Stimulated activated memory B cell treated with anti-CD40 and anti-IgM and Interleukin-4, amounts not matched to agents 10 μg/mL and 1 μg/mL and 100 μg/mL, for 72 hours (primary cell): ENCODE results near the gene RALBP1.
A peak's percentile ranks its signal among the peaks of the same experiment; 100 is the strongest.

ENCODE experiments used
- ATAC-seq: fragments of 150-1000 bp; cut with Tn5 transposase; 2 replicates; pipeline ENCODE4 v1.10.0; 2021
- H3K27ac Mint-ChIP-seq: one replicate; pipeline ENCODE4 v1.8.0; 2022; ENCODE audit warnings: mild to moderate bottlenecking, mixed read lengths
- H3K27me3 Mint-ChIP-seq: one replicate; pipeline ENCODE4 v1.8.0; 2022; ENCODE audit warnings: mixed read lengths
- H3K36me3 Mint-ChIP-seq: one replicate; pipeline ENCODE4 v1.8.0; 2022; ENCODE audit warnings: mixed read lengths
- H3K4me1 Mint-ChIP-seq: one replicate; pipeline ENCODE4 v1.8.0; 2022; ENCODE audit warnings: mixed read lengths
- H3K4me3 Mint-ChIP-seq: one replicate; pipeline ENCODE4 v1.8.0; 2022; ENCODE audit warnings: mild to moderate bottlenecking, moderate library complexity, mixed read lengths
- H3K9me3 Mint-ChIP-seq: one replicate; pipeline ENCODE4 v1.8.0; 2022; ENCODE audit warnings: mixed read lengths

The RALBP1 gene

GRCh38 chr18:9517869-9518268, 42.6 kb downstream of the RALBP1 start:
- Mint-ChIP-seq H3K4me1 (no peaks in the 10 kb centered on the region), H3K36me3 (peaks cover 26% of the 10 kb centered on the region), H3K9me3 (no peaks in the 10 kb centered on the region), H3K27ac (no peak overlapping the region), H3K27me3 (no peaks in the 10 kb centered on the region), H3K4me3 (no peak overlapping the region)
- ATAC-seq = no peak

GRCh38 chr18:9519399-9519798, 44.1 kb downstream of the RALBP1 start:
- Mint-ChIP-seq H3K36me3 (peaks cover 29% of the 10 kb centered on the region), H3K9me3 (no peaks in the 10 kb centered on the region), H3K27me3 (no peaks in the 10 kb centered on the region), H3K4me1 (no peaks in the 10 kb centered on the region), H3K4me3 (no peak overlapping the region), H3K27ac (no peak overlapping the region)
- ATAC-seq = no peak

- Mint-ChIP-seq H3K4me3 (no peak overlapping the region), H3K27me3 (no peaks in the 10 kb centered on the region), H3K9me3 (no peaks in the 10 kb centered on the region), H3K4me1 (no peaks in the 10 kb centered on the region), H3K27ac (no peak overlapping the region), H3K36me3 (peaks cover 38% of the 10 kb centered on the region)
- no peak for ATAC-seq
These were observed 45.4 kb downstream of the RALBP1 start for GRCh38 chr18:9520666-9521065.

- H3K27ac Mint-ChIP-seq = no peak overlapping the region
- H3K4me1 Mint-ChIP-seq = no peaks in the 10 kb centered on the region
- ATAC-seq = no peak
- H3K4me3 Mint-ChIP-seq = no peak overlapping the region
- H3K9me3 Mint-ChIP-seq = no peaks in the 10 kb centered on the region
- H3K36me3 Mint-ChIP-seq = peaks cover 39% of the 10 kb centered on the region
- H3K27me3 Mint-ChIP-seq = no peaks in the 10 kb centered on the region
These were observed 46.5 kb downstream of the RALBP1 start for GRCh38 chr18:9521770-9522169.

GRCh38 chr18:9522952-9523351, 47.6 kb downstream of the RALBP1 start:
- ATAC-seq = no peak
- Mint-ChIP-seq H3K36me3 (peaks cover 43% of the 10 kb centered on the region), H3K4me1 (no peaks in the 10 kb centered on the region), H3K4me3 (no peak overlapping the region), H3K27ac (no peak overlapping the region), H3K27me3 (no peaks in the 10 kb centered on the region), H3K9me3 (no peaks in the 10 kb centered on the region)

GRCh38 chr18:9526458-9526857, 51.1 kb downstream of the RALBP1 start:
- no peak overlapping the region for H3K27ac Mint-ChIP-seq
- no peaks in the 10 kb centered on the region for H3K27me3 Mint-ChIP-seq
- H3K36me3 Mint-ChIP-seq = peaks cover 68% of the 10 kb centered on the region
- ATAC-seq = no peak
- no peak overlapping the region for H3K4me3 Mint-ChIP-seq
- no peaks in the 10 kb centered on the region for H3K9me3 Mint-ChIP-seq
- H3K4me1 Mint-ChIP-seq = no peaks in the 10 kb centered on the region

GRCh38 chr18:9530226-9531009, 55.1 kb downstream of the RALBP1 start:
- H3K27me3 Mint-ChIP-seq = no peaks in the 10 kb centered on the region
- H3K27ac Mint-ChIP-seq = no peak overlapping the region
- no peaks in the 10 kb centered on the region for H3K4me1 Mint-ChIP-seq
- no peaks in the 10 kb centered on the region for H3K9me3 Mint-ChIP-seq
- H3K4me3 Mint-ChIP-seq = no peak overlapping the region
- peaks cover 76% of the 10 kb centered on the region for H3K36me3 Mint-ChIP-seq
- ATAC-seq = no peak

- H3K4me1 Mint-ChIP-seq = no peaks in the 10 kb centered on the region
- H3K9me3 Mint-ChIP-seq = no peaks in the 10 kb centered on the region
- H3K36me3 Mint-ChIP-seq = peaks cover 83% of the 10 kb centered on the region
- ATAC-seq = no peak
- no peak overlapping the region for H3K4me3 Mint-ChIP-seq
- H3K27ac Mint-ChIP-seq = no peak overlapping the region
- H3K27me3 Mint-ChIP-seq = no peaks in the 10 kb centered on the region
These were observed 56.6 kb downstream of the RALBP1 start for GRCh38 chr18:9531791-9532410.

GRCh38 chr18:9534844-9535243, 59.5 kb downstream of the RALBP1 start:
- H3K27ac Mint-ChIP-seq = no peak overlapping the region
- H3K27me3 Mint-ChIP-seq = no peaks in the 10 kb centered on the region
- H3K9me3 Mint-ChIP-seq = no peaks in the 10 kb centered on the region
- H3K4me3 Mint-ChIP-seq = no peak overlapping the region
- H3K36me3 Mint-ChIP-seq = peaks cover 70% of the 10 kb centered on the region
- no peaks in the 10 kb centered on the region for H3K4me1 Mint-ChIP-seq
- ATAC-seq = no peak

- Mint-ChIP-seq H3K27ac (no peak overlapping the region), H3K36me3 (peaks cover 70% of the 10 kb centered on the region)
These were observed 60.2 kb downstream of the RALBP1 start for GRCh38 chr18:9535430-9535991.

GRCh38 chr18:9536354-9537152, 61.2 kb downstream of the RALBP1 start:
- Mint-ChIP-seq H3K27me3 (no peaks in the 10 kb centered on the region), H3K4me3 (no peak overlapping the region), H3K4me1 (no peaks in the 10 kb centered on the region), H3K27ac (no peak overlapping the region), H3K9me3 (no peaks in the 10 kb centered on the region), H3K36me3 (peaks cover 63% of the 10 kb centered on the region)
- no peak for ATAC-seq

More at GRCh38 chr18:9535430-9535991, 60.2 kb downstream of the RALBP1 start:
- H3K27me3 Mint-ChIP-seq = no peaks in the 10 kb centered on the region
- H3K9me3 Mint-ChIP-seq = no peaks in the 10 kb centered on the region
- no peaks in the 10 kb centered on the region for H3K4me1 Mint-ChIP-seq
- no peak for ATAC-seq
- no peak overlapping the region for H3K4me3 Mint-ChIP-seq

- Mint-ChIP-seq H3K9me3 (no peaks in the 10 kb centered on the region), H3K27me3 (no peaks in the 10 kb centered on the region), H3K4me3 (no peak overlapping the region), H3K27ac (no peak overlapping the region), H3K36me3 (peaks cover 55% of the 10 kb centered on the region), H3K4me1 (no peaks in the 10 kb centered on the region)
- no peak for ATAC-seq
These were observed 62.4 kb downstream of the RALBP1 start for GRCh38 chr18:9537677-9538076.

- peaks cover 6% of the 10 kb centered on the region for H3K4me1 Mint-ChIP-seq
- no peak overlapping the region for H3K4me3 Mint-ChIP-seq
- peaks cover 42% of the 10 kb centered on the region for H3K36me3 Mint-ChIP-seq
- no peaks in the 10 kb centered on the region for H3K9me3 Mint-ChIP-seq
- no peaks in the 10 kb centered on the region for H3K27me3 Mint-ChIP-seq
- ATAC-seq = no peak
- H3K27ac Mint-ChIP-seq = no peak overlapping the region
These were observed 64.0 kb downstream of the RALBP1 start for GRCh38 chr18:9539283-9539682.

- H3K9me3 Mint-ChIP-seq = no peaks in the 10 kb centered on the region
- H3K4me1 Mint-ChIP-seq = peaks cover 6% of the 10 kb centered on the region
- H3K4me3 Mint-ChIP-seq = no peak overlapping the region
- peaks cover 36% of the 10 kb centered on the region for H3K36me3 Mint-ChIP-seq
- H3K27ac Mint-ChIP-seq = no peak overlapping the region
- no peaks in the 10 kb centered on the region for H3K27me3 Mint-ChIP-seq
- no peak for ATAC-seq
These were observed 64.6 kb downstream of the RALBP1 start for GRCh38 chr18:9539938-9540337.

- Mint-ChIP-seq H3K4me3 (no peak overlapping the region), H3K4me1 (peaks cover 6% of the 10 kb centered on the region), H3K36me3 (peaks cover 38% of the 10 kb centered on the region), H3K9me3 (no peaks in the 10 kb centered on the region), H3K27me3 (no peaks in the 10 kb centered on the region), H3K27ac (no peak overlapping the region)
- peak; percentile 45 for ATAC-seq
These were observed 67.6 kb downstream of the RALBP1 start for GRCh38 chr18:9542924-9543323.
